Tibial nerve (tissue), 4 donors: ENCODE results near the gene NOS1AP.

ENCODE experiments used
- EP300 ChIP-seq, 2 donors: sonication (generic); formaldehyde crosslinking; IDR thresholded peaks; one replicate each; pipeline ENCODE4 v1.6.1; 2017; ENCODE audit warnings: antibody characterized with exemption in 2 of 2, mild to moderate bottlenecking in 1 of 2
- POLR2A ChIP-seq, 2 donors: fragments of 450-650 bp; IDR thresholded peaks; one replicate each; pipeline ENCODE4 v1.6.1; 2017; ENCODE audit warnings: antibody characterized with exemption in 2 of 2, mild to moderate bottlenecking in 2 of 2, moderate library complexity in 2 of 2
- TF ChIP-seq, protein P1 (sequence below), 5 experiments: fragments of 200-600 bp in 3 of 5; fragments of 450-650 bp in 2 of 5; sonication (generic) in 3 of 5; IDR thresholded peaks; one replicate each; pipeline ENCODE4 v1.5.1; 2016 to 2019; ENCODE audit warnings: antibody characterized with exemption in 5 of 5, mild to moderate bottlenecking in 3 of 5, moderate library complexity in 2 of 5

DNA sequence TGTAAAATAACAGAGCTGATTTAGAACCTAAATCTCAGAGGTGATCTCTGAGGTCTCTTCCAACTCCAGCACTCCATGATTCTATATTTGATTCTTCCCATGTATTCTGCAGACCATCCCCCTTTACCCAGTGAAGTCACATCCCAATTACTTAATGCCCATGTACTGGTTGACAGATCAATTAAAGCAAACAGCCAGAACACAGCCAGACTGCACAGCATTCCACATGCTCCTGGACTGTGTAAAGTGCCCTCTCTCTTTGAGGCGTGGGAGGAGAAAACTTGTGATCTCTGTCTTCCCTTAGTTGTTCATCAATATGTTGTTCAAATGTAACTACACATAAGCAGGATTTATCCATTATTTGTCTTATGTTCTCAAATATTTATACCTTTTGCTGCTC, 18.1 kb downstream of the NOS1AP start:
- TF ChIP-seq EP300 (IDR thresholded peaks at IDR 0.05) (no peak), POLR2A (IDR thresholded peaks at IDR 0.05) (no peak)
- TF ChIP-seq, protein P1, sequence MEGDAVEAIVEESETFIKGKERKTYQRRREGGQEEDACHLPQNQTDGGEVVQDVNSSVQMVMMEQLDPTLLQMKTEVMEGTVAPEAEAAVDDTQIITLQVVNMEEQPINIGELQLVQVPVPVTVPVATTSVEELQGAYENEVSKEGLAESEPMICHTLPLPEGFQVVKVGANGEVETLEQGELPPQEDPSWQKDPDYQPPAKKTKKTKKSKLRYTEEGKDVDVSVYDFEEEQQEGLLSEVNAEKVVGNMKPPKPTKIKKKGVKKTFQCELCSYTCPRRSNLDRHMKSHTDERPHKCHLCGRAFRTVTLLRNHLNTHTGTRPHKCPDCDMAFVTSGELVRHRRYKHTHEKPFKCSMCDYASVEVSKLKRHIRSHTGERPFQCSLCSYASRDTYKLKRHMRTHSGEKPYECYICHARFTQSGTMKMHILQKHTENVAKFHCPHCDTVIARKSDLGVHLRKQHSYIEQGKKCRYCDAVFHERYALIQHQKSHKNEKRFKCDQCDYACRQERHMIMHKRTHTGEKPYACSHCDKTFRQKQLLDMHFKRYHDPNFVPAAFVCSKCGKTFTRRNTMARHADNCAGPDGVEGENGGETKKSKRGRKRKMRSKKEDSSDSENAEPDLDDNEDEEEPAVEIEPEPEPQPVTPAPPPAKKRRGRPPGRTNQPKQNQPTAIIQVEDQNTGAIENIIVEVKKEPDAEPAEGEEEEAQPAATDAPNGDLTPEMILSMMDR (IDR thresholded peaks at IDR 0.05), result no peak
